ENCODE measurements around the gene NECTIN2.
"Not testable (repeated sequence)": the region's sequence is repeated elsewhere in the genome, so short reads cannot be mapped to it uniquely, and the experiment has no call there.

NECTIN2 gene

DNA sequence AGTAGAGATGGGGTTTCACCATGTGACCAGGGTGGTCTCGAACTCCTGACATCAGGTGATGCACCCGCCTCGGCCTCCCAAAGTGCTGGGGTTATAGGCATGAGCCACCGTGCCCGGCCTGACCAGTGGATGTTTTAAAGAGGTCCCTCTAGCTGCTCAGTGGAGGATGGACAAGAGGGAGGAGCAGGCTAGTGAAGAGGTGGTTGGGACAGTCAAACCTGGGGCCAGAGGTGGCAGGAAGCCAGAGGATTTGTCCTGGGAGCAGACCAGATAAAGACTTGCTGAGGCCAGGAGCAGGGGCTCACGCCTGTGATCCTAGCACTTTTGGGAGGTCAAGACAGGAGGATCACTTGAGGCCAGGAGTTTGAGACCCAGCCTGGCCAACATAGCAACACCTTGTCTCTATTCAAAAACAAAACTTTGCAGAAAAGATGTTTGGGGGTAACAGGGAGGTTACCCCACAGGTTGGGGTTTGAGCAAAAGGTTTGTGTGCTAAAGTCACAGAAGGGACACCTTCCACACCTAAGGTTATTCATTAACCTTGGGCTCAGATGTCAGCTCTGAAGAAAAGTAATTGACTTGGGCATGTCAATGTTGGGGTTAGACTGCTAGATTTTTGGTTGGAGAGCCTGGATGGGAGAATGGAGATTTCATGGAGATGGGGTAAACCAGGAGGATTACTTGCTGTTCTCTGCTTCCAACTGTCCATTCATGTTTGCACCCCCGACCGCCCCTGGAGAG lies 28.2 kb upstream of the NECTIN2 start:
- DNase-seq (ENCODE audit: low read depth): no peak

GRCh38 chr19:44818466-44819031 lies 27.5 kb upstream of the NECTIN2 start:
- no peak for DNase-seq (ENCODE audit: low read depth)

DNA sequence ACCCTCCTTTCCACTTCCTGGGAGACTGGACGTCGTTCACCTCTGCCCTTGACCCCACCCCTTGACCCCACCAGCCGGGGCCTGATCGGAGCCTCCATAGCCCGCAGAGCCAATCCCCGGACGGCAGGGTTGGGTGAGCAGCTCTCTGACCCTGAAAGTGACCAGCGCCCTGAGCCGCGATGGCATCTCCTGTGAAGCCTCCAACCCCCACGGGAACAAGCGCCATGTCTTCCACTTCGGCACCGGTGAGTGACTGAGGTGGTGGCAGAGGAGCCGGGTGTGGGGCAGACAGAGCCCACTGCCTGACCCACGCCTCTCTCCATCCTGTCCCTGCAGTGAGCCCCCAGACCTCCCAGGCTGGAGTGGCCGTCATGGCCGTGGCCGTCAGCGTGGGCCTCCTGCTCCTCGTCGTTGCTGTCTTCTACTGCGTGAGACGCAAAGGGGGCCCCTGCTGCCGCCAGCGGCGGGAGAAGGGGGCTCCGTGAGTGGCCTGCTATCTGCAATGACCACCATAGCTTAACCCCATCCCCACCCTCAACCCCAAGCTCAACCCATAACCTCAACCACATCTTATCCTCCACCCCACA lies 26.8 kb upstream of the NECTIN2 start:
- no peak for DNase-seq (ENCODE audit: low read depth)

- no peak for DNase-seq (ENCODE audit: low read depth)
Measured at GRCh38 chr19:44820648-44821609, 25.2 kb upstream of the NECTIN2 start.

- DNase-seq (ENCODE audit: low read depth): no peak
Measured at GRCh38 chr19:44822177-44822576, 23.9 kb upstream of the NECTIN2 start.

DNA sequence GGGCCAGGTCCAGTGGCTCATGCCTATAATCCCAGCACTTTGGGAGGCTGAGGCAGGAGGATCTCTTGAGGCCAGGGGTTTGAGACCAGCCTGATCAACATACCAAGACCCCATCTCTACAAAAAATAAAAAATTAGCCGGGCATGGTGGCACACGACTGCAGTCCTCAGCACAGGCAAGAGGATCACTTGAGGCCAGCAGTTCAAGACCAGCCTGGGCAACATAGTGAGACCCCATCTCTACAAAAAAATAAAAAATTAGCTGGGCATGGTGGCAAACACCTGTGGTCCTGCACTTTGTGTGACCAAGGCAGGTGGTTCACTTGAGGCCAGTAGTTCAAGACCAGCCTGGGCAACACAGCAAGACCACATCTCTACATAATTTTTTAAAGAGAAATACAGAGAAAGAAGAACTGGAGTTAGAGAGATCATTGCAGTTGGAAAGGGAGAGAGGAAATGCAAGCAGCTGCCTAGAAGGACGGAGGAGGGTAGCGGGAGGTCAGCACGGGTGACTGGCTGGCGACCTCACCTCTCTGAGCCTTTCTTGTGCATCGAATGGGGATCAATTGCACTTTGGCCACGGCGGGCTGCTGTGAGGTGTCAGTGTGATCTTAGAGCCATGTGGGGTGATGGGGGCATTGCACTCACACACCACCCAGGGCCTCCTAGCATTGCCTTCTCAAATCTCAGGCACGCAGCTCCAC lies 23.3 kb upstream of the NECTIN2 start:
- no peak for DNase-seq (ENCODE audit: low read depth)

GRCh38 chr19:44823373-44823698 lies 22.8 kb upstream of the NECTIN2 start:
- no peak for DNase-seq (ENCODE audit: low read depth)

GRCh38 chr19:44824761-44825160 lies 21.3 kb upstream of the NECTIN2 start:
- no peak for DNase-seq (ENCODE audit: low read depth)

DNA sequence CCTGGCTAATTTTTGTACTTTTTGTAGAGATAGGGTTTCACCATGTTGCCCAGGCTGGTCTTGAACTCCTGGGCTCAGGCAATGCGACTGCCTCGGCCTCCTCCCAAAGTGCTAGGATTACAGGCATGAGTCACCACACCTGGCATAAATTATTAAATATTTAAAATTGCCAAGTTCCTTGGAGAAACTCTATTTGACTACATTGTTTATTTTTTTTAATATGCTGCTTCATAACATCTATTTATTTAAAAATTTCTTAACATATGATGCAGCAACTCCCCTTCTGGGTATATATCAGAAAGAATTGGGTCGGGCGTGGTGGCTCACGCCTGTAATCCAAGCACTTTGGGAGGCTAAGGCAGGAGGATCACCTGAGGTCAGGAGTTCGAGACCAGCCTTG lies 13.2 kb upstream of the NECTIN2 start:
- not testable (repeated sequence) for DNase-seq (ENCODE audit: low read depth)

GRCh38 chr19:44834399-44834798 lies 11.7 kb upstream of the NECTIN2 start:
- DNase-seq (ENCODE audit: low read depth): not testable (repeated sequence)

DNA sequence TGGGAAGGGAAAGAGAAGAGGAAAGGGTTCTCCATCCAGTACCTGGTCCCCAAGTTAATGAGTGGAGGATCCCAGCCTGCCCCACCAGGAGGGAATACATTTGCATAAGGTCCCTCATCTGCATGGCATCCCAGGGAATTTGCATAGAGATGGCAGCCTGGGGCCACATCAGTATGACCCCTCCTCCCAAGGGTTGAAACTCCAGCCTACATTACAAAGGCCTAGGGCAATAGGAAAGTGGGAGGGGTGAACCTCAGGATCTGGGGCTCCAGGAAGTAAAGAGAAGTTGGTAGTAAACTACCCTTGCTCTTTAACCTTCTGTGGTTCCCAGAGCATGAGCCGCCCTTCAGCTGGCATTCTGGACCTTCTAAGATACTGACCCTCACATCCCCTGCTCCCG lies 6.8 kb upstream of the NECTIN2 start:
- DNase-seq (ENCODE audit: low read depth): no peak

- DNase-seq (ENCODE audit: low read depth): no peak
Measured at GRCh38 chr19:44840811-44841210, 5.3 kb upstream of the NECTIN2 start.

DNA sequence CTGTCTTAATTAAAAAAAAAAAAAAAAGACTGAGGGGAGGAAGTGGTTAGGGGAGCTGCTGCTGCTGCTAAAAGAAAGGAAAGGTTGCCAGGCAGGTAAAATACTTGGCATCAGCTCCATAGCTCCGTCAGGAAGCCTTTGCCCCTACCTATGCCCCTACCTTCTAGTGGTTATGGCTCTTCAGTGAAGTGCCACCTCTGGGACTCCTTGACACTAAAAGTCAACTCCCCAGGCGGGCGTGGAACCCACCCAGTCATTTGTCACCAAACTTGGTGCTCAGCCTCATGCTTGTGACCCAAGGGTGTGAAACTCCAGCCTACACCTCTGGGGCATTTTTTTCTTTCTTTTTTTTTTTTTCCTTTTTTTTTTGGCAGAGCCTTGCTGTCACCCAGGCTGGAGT lies 4.9 kb upstream of the NECTIN2 start:
- no peak for DNase-seq (ENCODE audit: low read depth)

DNA sequence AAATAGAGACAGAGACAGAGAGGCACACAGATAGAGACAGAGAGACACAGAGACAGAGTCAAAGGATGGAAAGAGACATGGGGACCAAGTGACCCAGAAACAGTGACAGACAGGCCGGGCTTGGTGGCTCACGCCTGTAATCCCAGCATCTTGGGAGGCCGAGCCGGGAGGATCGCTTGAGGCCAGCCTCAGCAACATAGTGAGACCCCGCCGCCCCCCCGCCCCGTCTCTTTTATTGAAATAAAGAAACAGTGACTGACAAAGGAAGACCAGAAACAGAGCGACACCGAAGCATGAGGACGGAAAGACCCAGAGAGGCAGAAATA lies 848 bp upstream of the NECTIN2 start:
- no peak for DNase-seq (ENCODE audit: low read depth)

DNA sequence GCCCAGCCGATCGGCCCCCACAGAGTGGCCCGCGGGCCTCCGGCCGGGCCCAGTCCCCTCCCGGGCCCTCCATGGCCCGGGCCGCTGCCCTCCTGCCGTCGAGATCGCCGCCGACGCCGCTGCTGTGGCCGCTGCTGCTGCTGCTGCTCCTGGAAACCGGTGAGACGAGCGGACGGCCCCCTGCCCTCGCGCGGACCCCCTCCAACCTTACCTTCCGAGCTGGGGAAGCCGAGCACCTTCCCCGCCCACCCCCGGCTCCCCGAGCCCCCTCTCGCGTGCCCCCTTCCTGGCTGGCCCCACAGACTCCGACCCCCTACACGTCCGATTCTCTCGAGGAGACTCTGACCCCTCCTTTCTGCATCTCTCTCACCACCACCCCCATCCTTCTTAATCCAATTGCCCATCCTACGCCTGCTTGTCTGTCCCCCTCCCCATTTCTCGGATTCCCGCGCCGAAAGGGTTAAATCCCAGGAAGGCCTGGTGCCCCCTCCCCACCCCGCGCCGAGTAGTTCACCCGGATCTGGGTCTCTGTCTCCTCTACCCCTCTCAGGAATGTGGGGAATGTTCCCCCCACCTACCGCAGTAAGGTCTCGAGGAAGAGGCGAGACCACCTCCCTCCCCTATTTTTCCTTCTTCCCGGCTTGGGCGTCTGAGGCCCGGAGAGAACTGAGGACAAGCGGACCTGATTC lies 502 bp downstream of the NECTIN2 start:
- no peak for DNase-seq (ENCODE audit: low read depth)

DNA sequence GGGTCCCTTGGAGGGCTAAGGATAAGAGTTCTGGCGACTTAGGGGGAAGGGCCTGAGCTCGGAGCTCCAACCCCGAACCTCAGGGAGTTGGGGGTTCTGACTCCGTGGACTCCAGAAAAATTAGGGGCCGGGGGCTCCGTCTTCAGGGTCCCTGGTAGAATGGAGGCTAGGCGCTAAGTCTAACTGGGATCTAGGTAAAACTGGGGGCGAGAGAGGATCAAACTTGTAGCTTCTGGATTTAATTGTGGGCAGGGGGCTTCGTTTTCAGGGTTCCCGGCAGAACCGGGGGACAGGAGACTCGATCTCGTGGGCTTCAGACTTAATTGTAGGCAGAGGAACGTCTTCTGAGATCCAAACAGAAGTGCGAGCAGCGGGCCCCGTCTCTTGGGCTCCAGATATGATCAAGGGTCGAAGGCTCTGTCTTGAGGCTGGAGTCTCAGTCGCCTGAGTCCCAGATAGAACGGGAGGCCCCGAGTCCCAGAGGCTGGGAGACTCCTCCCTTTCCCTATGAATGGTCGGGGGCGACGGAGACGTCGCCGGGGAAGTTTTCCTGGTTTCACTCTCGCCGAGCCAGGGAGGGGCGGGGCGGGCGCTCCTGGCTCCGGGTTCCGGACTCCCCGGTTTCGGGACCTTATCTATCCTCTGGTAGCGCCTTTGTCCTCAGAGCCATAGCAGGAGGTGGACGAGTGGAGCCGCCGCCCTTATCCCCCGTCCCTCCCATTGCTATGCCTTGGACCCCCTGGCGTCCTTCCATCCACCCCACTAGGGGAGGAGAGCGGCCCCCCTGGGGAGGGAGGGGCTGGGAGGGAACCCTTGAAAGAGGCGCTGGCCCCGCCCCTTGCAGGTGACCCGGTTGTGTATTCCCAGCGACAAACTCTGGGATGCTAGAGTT lies 1.3 kb downstream of the NECTIN2 start:
- peak; percentile 69 for DNase-seq (ENCODE audit: low read depth)

DNA sequence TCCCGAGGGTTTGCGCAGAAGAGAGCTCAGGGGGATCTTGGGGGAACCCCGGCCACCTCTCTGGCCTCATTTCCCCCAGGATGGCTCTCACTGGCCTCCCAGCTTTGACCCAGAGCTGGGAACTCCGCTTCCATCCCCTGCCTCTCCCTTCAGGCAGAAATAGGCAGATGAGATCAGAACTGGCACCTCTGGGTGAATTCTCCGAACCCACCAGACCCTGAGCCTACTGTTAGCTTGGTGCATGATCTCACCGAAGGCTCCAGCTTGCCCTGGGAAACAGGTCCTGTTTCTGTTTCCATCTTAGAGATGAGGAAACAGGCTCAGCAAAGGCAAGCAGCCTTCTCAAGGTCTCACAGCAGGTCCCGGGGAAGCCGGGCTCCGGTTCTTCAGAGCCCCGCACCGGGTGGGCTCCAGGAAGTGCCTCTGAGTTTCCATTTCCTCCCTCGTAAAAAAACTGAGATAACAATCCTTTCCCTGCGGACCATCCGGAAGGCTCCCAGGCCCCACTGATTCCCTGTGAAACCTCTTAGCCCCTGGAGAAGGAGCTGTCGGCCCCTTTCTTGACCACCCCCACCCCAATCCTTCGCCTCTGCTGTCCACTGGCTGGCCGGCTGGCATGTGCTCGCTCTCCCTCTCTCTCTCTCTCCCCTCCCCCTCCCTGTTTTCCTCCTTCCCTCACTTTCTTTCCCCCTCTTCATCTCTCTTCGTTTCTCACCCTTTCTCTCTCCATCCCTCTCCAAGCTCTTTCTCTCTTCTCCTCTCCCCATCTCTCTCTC lies 2.1 kb downstream of the NECTIN2 start:
- no peak for DNase-seq (ENCODE audit: low read depth)

GRCh38 chr19:44848812-44849447 lies 2.8 kb downstream of the NECTIN2 start:
- no peak for DNase-seq (ENCODE audit: low read depth)

GRCh38 chr19:44850641-44851109 lies 4.6 kb downstream of the NECTIN2 start:
- DNase-seq (ENCODE audit: low read depth): no peak
